HepG2 (cell line): ENCODE measurements around the gene CYB5D1. TPM values are rescaled to one million over a fixed set of nuclear protein-coding genes. Genes with fewer than 3 reads are reported as not detected.

ENCODE experiments used
- HIC2 ChIP-seq: sonication (generic); formaldehyde crosslinking; IDR thresholded peaks from 2 replicates; pipeline ENCODE4 v1.9.0; 2022; ENCODE audit warnings: low read depth, missing genetic modification reagents
- HMGA1 ChIP-seq: sonication (generic); formaldehyde crosslinking; conservative IDR thresholded peaks from 2 replicates; pipeline ENCODE4 v1.4.0; 2020; ENCODE audit warnings: missing genetic modification reagents
- HNF1A ChIP-seq, 2 experiments: sonication (generic) in 1 of 2; formaldehyde crosslinking in 1 of 2; IDR thresholded peaks; 2 replicates each; pipeline versions ENCODE4 v1.4.0 to v1.6.1; 2016 to 2020; ENCODE audit warnings: borderline replicate concordance in 1 of 2, low read depth in 1 of 2, mild to moderate bottlenecking in 1 of 2, missing genetic modification reagents in 1 of 2
- JUN ChIP-seq: sonication (generic); formaldehyde crosslinking; IDR thresholded peaks from 2 replicates; pipeline ENCODE4 v1.4.0; 2020; ENCODE audit warnings: mild to moderate bottlenecking, missing genetic modification reagents
- KAT2B ChIP-seq: fragments of 150-350 bp; IDR thresholded peaks from 2 replicates; pipeline ENCODE4 v1.6.1; 2014; ENCODE audit warnings: low read depth, low read length, borderline replicate concordance
- KLF6 ChIP-seq: IDR thresholded peaks from 2 replicates; pipeline ENCODE4 v1.8.0; 2016; ENCODE audit warnings: missing biosample characterization, missing genetic modification reagents
- NFKBIZ ChIP-seq: IDR thresholded peaks from 2 replicates; pipeline ENCODE4 v1.6.1; 2018; ENCODE audit warnings: missing genetic modification reagents, missing compliant biosample characterization
- RBM39 ChIP-seq: fragments of 200-400 bp; formaldehyde crosslinking; IDR thresholded peaks from one replicate; pipeline ENCODE4 v1.6.1; 2018; ENCODE audit warnings: antibody characterized with exemption, mild to moderate bottlenecking, low read depth, low read length; ENCODE audit not compliant: poor library complexity, severe bottlenecking
- SETDB1 ChIP-seq: sonication (generic); formaldehyde crosslinking; IDR thresholded peaks from 2 replicates; pipeline ENCODE4 v1.5.1; 2020; ENCODE audit warnings: missing genetic modification reagents, mild to moderate bottlenecking, borderline replicate concordance
- TCF7L2 ChIP-seq: IDR thresholded peaks from 2 replicates; pipeline ENCODE4 v1.6.1; 2011; ENCODE audit warnings: mild to moderate bottlenecking, low read depth, low read length, moderate library complexity
- ZSCAN5A ChIP-seq: sonication (generic); formaldehyde crosslinking; IDR thresholded peaks from 2 replicates; pipeline ENCODE4 v1.8.0; 2022; ENCODE audit warnings: mild to moderate bottlenecking, missing genetic modification reagents, borderline replicate concordance
- polyA plus RNA-seq, 8 experiments: library from polyadenylated mRNA; depleted of rRNA in 3 of 8; stranded (reverse) in 7 of 8; unstranded in 1 of 8; fragments of >200 nt; fragmentation: Illumina TruSeq in 4 of 8; extraction: Trizol in 4 of 8; gene quantifications; 2 replicates each; pipeline versions ENCODE4 v1.2.1 to v1.2.3, GENCODE V29; 2011 to 2016; ENCODE audit warnings: low read depth in 4 of 8, missing spikeins in 1 of 8, mixed read lengths in 1 of 8; ENCODE audit not compliant: insufficient read depth in 1 of 8
- total RNA-seq, 5 experiments: library from RNA; depleted of rRNA; stranded (reverse); fragments of >200 nt; fragmentation: Illumina TruSeq; extraction: Trizol; gene quantifications; 2 replicates each; pipeline ENCODE4 v1.2.3, GENCODE V29; 2016; ENCODE audit warnings: low read depth in 1 of 5
- TF ChIP-seq, protein P1 (sequence below): sonication (generic); formaldehyde crosslinking; IDR thresholded peaks from 2 replicates; pipeline ENCODE4 v1.5.1; 2020; ENCODE audit warnings: mild to moderate bottlenecking, moderate library complexity, missing genetic modification reagents
- TF ChIP-seq, protein P2 (sequence below): IDR thresholded peaks from 2 replicates; pipeline ENCODE4 v1.6.1; 2016
- TF ChIP-seq, protein P3 (sequence below): sonication (generic); formaldehyde crosslinking; IDR thresholded peaks from 2 replicates; pipeline ENCODE4 v1.5.0; 2020; ENCODE audit warnings: missing genetic modification reagents
- TF ChIP-seq, protein P4 (sequence below): fragments of 450-650 bp; IDR thresholded peaks from 2 replicates; pipeline ENCODE4 v1.6.1; 2016

CYB5D1 gene
- total and polyA plus RNA-seq, 2 of the 13 experiments (the other 11 are each of a cell fraction or from before 2014, with no cell fraction given), result 8.9 to 17.0 TPM

GRCh38 chr17:7833795-7834541 lies 23.8 kb upstream of the CYB5D1 start, which contains the start of gene KDM6B (continued):
- no peak for TF ChIP-seq HNF1A (IDR thresholded peaks at IDR 0.05; ENCODE audit: low read depth)
- no peak for TF ChIP-seq HNF1A (CRISPR knock-in tag; IDR thresholded peaks at IDR 0.05; ENCODE audit: borderline replicate concordance)
- TF ChIP-seq, protein P1, sequence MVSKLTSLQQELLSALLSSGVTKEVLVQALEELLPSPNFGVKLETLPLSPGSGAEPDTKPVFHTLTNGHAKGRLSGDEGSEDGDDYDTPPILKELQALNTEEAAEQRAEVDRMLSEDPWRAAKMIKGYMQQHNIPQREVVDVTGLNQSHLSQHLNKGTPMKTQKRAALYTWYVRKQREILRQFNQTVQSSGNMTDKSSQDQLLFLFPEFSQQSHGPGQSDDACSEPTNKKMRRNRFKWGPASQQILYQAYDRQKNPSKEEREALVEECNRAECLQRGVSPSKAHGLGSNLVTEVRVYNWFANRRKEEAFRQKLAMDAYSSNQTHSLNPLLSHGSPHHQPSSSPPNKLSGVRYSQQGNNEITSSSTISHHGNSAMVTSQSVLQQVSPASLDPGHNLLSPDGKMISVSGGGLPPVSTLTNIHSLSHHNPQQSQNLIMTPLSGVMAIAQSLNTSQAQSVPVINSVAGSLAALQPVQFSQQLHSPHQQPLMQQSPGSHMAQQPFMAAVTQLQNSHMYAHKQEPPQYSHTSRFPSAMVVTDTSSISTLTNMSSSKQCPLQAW, result 0 out of 2 replicates have a peak, but pooled peaks have one; percentile 69
- TF ChIP-seq, protein P2, sequence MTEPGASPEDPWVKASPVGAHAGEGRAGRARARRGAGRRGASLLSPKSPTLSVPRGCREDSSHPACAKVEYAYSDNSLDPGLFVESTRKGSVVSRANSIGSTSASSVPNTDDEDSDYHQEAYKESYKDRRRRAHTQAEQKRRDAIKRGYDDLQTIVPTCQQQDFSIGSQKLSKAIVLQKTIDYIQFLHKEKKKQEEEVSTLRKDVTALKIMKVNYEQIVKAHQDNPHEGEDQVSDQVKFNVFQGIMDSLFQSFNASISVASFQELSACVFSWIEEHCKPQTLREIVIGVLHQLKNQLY (CRISPR knock-in tag), result no peak
- TF ChIP-seq NFKBIZ, result no peak
- TF ChIP-seq KLF6, result no peak
- no peak for TF ChIP-seq RBM39
- TF ChIP-seq HMGA1 (CRISPR knock-in tag), result no peak
- no peak for TF ChIP-seq KAT2B
- no peak for TF ChIP-seq TCF7L2
- TF ChIP-seq SETDB1 (CRISPR knock-in tag), result no peak
- no peak for TF ChIP-seq JUN (CRISPR knock-in tag)
- TF ChIP-seq, protein P3, sequence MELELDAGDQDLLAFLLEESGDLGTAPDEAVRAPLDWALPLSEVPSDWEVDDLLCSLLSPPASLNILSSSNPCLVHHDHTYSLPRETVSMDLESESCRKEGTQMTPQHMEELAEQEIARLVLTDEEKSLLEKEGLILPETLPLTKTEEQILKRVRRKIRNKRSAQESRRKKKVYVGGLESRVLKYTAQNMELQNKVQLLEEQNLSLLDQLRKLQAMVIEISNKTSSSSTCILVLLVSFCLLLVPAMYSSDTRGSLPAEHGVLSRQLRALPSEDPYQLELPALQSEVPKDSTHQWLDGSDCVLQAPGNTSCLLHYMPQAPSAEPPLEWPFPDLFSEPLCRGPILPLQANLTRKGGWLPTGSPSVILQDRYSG (CRISPR knock-in tag), result no peak
- no peak for TF ChIP-seq HIC2 (CRISPR knock-in tag)
- TF ChIP-seq ZSCAN5A (CRISPR knock-in tag), result no peak
- TF ChIP-seq, protein P4, sequence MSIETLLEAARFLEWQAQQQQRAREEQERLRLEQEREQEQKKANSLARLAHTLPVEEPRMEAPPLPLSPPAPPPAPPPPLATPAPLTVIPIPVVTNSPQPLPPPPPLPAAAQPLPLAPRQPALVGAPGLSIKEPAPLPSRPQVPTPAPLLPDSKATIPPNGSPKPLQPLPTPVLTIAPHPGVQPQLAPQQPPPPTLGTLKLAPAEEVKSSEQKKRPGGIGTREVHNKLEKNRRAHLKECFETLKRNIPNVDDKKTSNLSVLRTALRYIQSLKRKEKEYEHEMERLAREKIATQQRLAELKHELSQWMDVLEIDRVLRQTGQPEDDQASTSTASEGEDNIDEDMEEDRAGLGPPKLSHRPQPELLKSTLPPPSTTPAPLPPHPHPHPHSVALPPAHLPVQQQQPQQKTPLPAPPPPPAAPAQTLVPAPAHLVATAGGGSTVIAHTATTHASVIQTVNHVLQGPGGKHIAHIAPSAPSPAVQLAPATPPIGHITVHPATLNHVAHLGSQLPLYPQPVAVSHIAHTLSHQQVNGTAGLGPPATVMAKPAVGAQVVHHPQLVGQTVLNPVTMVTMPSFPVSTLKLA, result 0 out of 2 replicates have a peak, but pooled peaks have one; percentile 18
